Cardiac fibroblast (primary cell): ENCODE data around the gene PSME4.
"Not testable (repeated sequence)": the region's sequence is repeated elsewhere in the genome, so short reads cannot be mapped to it uniquely, and the experiment has no call there.

Source experiments
- DNase-seq, 2 donors: peaks; one replicate each; pipeline versions ENCODE4 v3.0.0 to v3.0.0-alpha.2; 2010; ENCODE audit warnings: low read depth in 2 of 2
- H3K4me3 ChIP-seq, 2 donors: replicated peaks in 1 of 2; 1 replicate in 1 of 2; 2 replicates in 1 of 2; pipeline ENCODE4 v1.5.1; 2011; ENCODE audit warnings: low read depth in 2 of 2, low read length in 2 of 2, mild to moderate bottlenecking in 2 of 2, moderate library complexity in 1 of 2
- CTCF ChIP-seq: IDR thresholded peaks from one replicate; pipeline ENCODE4 v1.5.1; 2011; ENCODE audit warnings: low read depth, mild to moderate bottlenecking, low read length, inconsistent platforms

Gene PSME4

DNA sequence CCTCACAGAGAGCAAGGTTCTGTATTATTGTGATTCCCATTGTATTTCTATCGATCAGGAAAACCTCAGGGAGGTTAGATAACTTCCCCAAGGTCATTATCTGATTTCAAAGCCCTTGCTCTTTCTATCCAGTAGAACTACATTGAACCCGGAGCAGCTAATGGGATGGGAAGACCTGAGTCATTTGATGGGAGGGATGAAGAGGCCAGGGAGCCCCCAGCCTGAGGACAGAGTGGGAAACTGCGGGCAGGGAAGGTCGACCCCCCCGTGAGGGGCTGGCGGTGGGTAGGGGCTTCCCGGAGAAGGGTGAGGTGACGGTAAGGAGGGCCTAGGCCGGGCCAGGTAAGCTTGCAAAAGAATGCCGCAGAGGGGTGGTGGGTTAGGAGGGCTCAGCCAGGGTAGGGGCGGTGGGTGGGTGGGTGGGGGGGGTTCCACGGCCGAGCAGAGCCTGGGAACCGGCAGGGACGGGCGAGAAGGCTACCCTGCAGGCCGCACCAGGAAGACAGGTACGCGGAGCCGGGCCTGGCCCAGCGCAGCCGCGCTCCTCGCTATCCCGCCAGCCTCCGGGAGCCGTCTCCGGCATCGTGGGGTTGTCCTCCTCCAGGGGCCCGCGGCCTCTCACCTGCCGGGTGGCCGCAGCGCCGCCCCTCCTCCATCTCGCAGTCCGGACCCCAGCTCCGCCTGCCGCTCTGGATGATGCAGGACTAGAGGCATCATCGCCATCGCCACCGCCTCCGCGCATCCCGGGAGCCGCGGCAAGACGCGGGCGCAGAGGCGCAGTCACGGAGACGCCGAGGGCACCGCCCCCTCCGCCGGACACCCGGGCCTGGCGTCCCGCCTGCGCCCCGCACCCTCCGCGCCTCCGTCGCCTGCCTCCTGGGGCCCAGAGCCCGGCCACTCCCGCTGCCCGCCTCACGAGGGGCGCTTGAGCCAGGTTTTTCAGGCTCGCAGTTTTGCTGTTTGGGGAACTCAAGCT, 111.3 kb downstream of the PSME4 start, which contains the start of gene GPR75:
Gene GPR75, minus strand, starts transcription at position 762 of the 976 bp plus-strand sequence. CDS start 5,211 bp downstream, outside the sequence.
- TF ChIP-seq CTCF: no peak
- peak; percentile 19 to 22 for DNase-seq
- H3K4me3 ChIP-seq: peak within 1 kb of the TSS; percentile 42

- no peak for TF ChIP-seq CTCF
- H3K4me3 ChIP-seq: no peak overlapping the region
- no peak for DNase-seq
These were observed 114.5 kb downstream of the PSME4 start for GRCh38 chr2:53856272-53856671.

DNA sequence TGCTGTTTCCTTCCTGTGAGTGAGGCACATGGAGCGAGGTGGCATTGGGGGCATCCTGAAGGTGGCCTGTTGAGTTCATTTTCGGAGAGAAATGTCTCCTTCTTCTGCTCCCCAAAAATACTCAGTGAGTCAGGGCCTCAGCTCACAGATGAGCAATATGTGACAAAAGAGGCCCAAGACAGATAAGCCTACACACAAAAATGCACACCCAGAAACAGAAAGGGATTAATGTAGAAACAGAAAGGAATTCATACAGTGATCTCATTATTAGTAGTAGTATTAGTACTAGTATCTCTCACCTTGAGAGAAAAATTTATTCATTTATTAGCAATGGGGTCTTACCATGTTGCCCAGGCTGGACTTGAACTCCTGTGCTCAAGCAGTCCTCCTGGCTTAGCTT, 116.1 kb downstream of the PSME4 start:
- H3K4me3 ChIP-seq: no peak overlapping the region
- TF ChIP-seq CTCF: no peak
- DNase-seq: no peak

- no peak for DNase-seq
- no peak for TF ChIP-seq CTCF
- H3K4me3 ChIP-seq: no peak overlapping the region
These were observed 118.3 kb downstream of the PSME4 start for GRCh38 chr2:53852532-53852931.

DNA sequence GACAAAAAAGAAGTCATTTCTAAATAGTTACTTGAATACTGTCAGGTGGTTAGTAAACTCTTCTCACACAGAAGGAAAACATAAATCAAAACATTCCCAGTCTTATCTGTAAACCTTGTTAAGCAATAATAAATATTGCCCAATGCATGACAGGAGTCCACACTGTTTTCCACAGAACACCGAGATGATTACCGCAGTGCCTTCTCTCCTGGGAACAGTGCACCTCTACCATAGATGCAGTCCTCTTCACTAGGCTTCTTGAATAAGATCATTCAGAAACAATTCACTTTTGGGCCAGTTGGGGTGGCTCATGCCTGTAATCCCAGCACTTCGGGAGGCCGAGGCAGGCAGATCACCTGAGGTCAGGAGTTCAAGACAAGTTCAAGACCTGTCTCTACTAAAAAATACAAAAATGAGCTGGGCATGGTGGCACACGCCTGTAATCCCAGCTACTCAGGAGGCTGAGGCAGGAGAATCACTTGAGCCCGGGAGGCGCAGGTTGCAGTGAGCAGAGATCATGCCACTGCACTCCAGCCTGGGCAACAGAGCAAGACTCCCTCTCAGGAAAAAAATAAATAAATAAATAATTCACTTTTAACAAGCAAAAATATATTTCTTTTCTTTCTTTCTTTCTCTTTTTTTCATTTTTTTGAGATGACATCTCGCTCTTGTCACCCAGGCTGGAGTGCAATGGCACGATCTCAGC, 119.6 kb downstream of the PSME4 start:
- peak in 1 of 2 donors; percentile 15 for DNase-seq
- not testable (repeated sequence) for H3K4me3 ChIP-seq

DNA sequence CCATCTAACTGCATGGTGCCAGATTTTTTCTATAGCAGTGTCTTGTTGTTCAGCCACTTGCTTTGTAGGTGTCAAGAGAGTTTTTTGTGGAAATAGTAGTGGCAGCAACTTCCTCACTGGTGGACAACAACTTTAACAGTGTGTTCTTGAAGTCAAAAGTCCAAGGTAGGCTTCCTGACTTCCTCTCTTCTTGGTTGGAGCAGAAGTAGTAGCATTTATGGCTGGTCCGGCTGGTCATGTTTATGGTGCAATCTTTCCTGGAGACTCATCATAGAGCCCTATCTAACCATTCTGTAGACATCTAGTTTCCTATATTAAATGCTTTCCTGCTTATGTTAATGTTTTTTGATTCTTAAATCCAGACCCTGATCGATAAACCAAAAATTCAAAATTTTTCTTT, 122.7 kb downstream of the PSME4 start:
- no peak overlapping the region for H3K4me3 ChIP-seq
- no peak for DNase-seq
- no peak for TF ChIP-seq CTCF

- TF ChIP-seq CTCF: no peak
- no peak overlapping the region for H3K4me3 ChIP-seq
- no peak for DNase-seq
These were observed 127.2 kb downstream of the PSME4 start for GRCh38 chr2:53843595-53843994.
